Body of pancreas (tissue), 4 donors: ENCODE data around the gene COL26A1. TPM values are rescaled to one million over a fixed set of nuclear protein-coding genes. Genes with fewer than 3 reads are reported as not detected.
A peak's percentile ranks its signal among the peaks of the same experiment; 100 is the strongest.

ENCODE experiments used
- ATAC-seq: fragments of 150-250 bp; one replicate; pipeline ENCODE4 v1.9.1; 2016
- DNase-seq, 4 donors: peaks; one replicate each; pipeline ENCODE4 v3.0.0-alpha.2; 2019
- H3K27ac ChIP-seq, 4 donors: fragments of 200-600 bp; sonication (generic); 1 replicate in 3 of 4; 2 replicates in 1 of 4; pipeline versions ENCODE4 v1.5.1 to v1.6.1; 2016 to 2019; ENCODE audit warnings: mild to moderate bottlenecking in 1 of 4, mixed read lengths in 1 of 4, moderate library complexity in 1 of 4
- H3K27me3 ChIP-seq, 2 donors: fragments of 200-600 bp; sonication (generic); one replicate each; pipeline ENCODE4 v1.6.0; 2016; ENCODE audit warnings: mild to moderate bottlenecking in 1 of 2
- H3K36me3 ChIP-seq, 2 donors: fragments of 200-600 bp; sonication (generic); replicated peaks in 1 of 2; 2 replicates each; pipeline ENCODE4 v1.5.1; 2016; ENCODE audit warnings: low read depth in 2 of 2; ENCODE audit not compliant: insufficient read depth in 1 of 2
- H3K4me1 ChIP-seq: fragments of 200-600 bp; sonication (generic); one replicate; pipeline ENCODE4 v1.6.0; 2016
- H3K4me3 ChIP-seq, 2 donors: fragments of 200-600 bp; sonication (generic); 1 replicate in 1 of 2; 2 replicates in 1 of 2; pipeline ENCODE4 v1.5.1; 2016 to 2019
- H3K9me3 ChIP-seq, 3 donors: fragments of 200-600 bp; sonication (generic); 1 replicate in 2 of 3; 2 replicates in 1 of 3; pipeline ENCODE4 v1.5.1; 2016
- POLR2A ChIP-seq, 3 donors: fragments of 450-650 bp; IDR thresholded peaks; one replicate each; pipeline ENCODE4 v1.6.1; 2016; ENCODE audit warnings: antibody characterized with exemption in 3 of 3, mild to moderate bottlenecking in 2 of 3
- WGBS, 2 donors: methylation state at CpG; one replicate each; pipeline ENCODE4 v1.1.5; 2017; 5-methylcytosine and 5-hydroxymethylcytosine counted together
- intact Hi-C: fragments of 100-400 bp; cut with DNase I; formaldehyde crosslinking; loops from one replicate; pipeline ENCODE4 v1.15.1; 2023
- total RNA-seq, 2 donors: library from RNA; depleted of rRNA; stranded (reverse); fragments of >200 nt; gene quantifications; one replicate each; pipeline ENCODE4 v1.1.0, GENCODE V29; 2016
- TF ChIP-seq, protein P1 (sequence below), 7 experiments: fragments of 450-650 bp in 4 of 7; fragments of 200-600 bp in 3 of 7; sonication (generic) in 3 of 7; IDR thresholded peaks; one replicate each; pipeline ENCODE4 v1.5.1; 2016 to 2019; ENCODE audit warnings: antibody characterized with exemption in 7 of 7

COL26A1 gene
- total RNA-seq, 2 donors from 2014 or later: 0.78 to 2.0 TPM

GRCh38 chr7:101400751-101401150 is 38.1 kb downstream of the COL26A1 start:
- Histone ChIP-seq H3K27me3 (no peaks in the 10 kb centered on the region), H3K4me1 (peaks cover 7% of the 10 kb centered on the region), H3K4me3 (no peak overlapping the region), H3K36me3 (no peaks in the 10 kb centered on the region), H3K9me3 (no peaks in the 10 kb centered on the region), H3K27ac (peak overlapping the region in 2 of 4 donors; percentile 58 to 72)
- DNase-seq (no peak), ATAC-seq (no peak)
- intact Hi-C loops: no loop called here
- TF ChIP-seq, protein P1, sequence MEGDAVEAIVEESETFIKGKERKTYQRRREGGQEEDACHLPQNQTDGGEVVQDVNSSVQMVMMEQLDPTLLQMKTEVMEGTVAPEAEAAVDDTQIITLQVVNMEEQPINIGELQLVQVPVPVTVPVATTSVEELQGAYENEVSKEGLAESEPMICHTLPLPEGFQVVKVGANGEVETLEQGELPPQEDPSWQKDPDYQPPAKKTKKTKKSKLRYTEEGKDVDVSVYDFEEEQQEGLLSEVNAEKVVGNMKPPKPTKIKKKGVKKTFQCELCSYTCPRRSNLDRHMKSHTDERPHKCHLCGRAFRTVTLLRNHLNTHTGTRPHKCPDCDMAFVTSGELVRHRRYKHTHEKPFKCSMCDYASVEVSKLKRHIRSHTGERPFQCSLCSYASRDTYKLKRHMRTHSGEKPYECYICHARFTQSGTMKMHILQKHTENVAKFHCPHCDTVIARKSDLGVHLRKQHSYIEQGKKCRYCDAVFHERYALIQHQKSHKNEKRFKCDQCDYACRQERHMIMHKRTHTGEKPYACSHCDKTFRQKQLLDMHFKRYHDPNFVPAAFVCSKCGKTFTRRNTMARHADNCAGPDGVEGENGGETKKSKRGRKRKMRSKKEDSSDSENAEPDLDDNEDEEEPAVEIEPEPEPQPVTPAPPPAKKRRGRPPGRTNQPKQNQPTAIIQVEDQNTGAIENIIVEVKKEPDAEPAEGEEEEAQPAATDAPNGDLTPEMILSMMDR (IDR thresholded peaks at IDR 0.05): no peak
- TF ChIP-seq POLR2A (IDR thresholded peaks at IDR 0.05): no peak
- 78 to 81% methylated on average over 11 to 13 of the region's 13 CpGs for WGBS, 2 donors

DNA sequence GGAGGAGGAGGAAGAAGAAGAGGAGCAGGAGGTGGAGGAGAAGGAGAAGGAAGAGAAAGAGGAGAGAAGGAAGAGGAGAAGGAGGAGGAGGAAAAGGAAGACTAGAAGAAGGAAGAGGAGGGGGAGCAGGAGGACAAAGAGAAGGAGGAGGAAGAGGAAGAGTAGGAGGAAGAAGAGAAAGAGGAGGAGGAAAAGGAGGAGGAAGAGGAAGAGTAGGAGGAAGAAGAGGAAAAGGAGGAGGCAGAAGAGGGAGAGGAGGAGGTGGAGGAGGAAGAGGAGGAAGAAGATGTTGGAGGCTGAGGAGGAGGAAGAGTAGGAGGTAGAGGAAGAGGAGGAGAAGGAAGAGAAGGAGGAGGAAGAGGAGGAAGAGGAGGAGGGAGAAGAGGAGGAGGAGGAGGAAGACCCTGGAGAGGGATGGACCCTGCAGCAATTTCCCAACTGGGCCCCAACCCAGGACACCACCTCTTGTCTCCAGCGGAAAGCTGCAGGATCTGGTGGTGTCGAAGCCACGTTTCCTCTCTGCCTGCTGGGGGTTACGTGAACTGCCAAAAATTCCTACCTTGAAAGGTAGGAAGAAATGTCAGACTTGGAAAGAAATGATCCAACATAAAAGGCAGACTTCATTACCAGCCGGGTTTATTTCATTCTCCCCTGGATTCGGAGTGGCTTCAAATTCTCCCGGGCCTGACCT is 38.9 kb downstream of the COL26A1 start:
- ATAC-seq (peak; percentile 55), DNase-seq (no peak)
- peak overlapping the region; percentile 44 to 76 (median 65) for H3K27ac ChIP-seq
- 45 to 60% methylated on average over 7 of the region's 7 CpGs for whole genome bisulfite sequencing, 2 donors
- intact Hi-C loops: no loop called here
- H3K27me3 ChIP-seq: no peaks in the 10 kb centered on the region
- no peaks in the 10 kb centered on the region for H3K9me3 ChIP-seq
- TF ChIP-seq, protein P1 (IDR thresholded peaks at IDR 0.05): peak in 1 of 7 experiments; percentile 6
- no peak for TF ChIP-seq POLR2A (IDR thresholded peaks at IDR 0.05)
- no peak overlapping the region for H3K4me3 ChIP-seq
- H3K4me1 ChIP-seq: peaks cover 7% of the 10 kb centered on the region
- no peaks in the 10 kb centered on the region for H3K36me3 ChIP-seq

GRCh38 chr7:101402081-101402779 is 39.6 kb downstream of the COL26A1 start:
- no peaks in the 10 kb centered on the region for H3K9me3 ChIP-seq
- H3K4me3 ChIP-seq: no peak overlapping the region
- peaks cover 7% of the 10 kb centered on the region for H3K4me1 ChIP-seq
- no peaks in the 10 kb centered on the region for H3K36me3 ChIP-seq
- TF ChIP-seq, protein P1 (IDR thresholded peaks at IDR 0.05): peak in 1 of 7 experiments; percentile 1
- peak in 1 of 3 donors; percentile 40 for TF ChIP-seq POLR2A (IDR thresholded peaks at IDR 0.05)
- WGBS, 2 donors: 36 to 55% methylated on average over 11 to 12 of the region's 12 CpGs
- intact Hi-C loops: no loop called here
- DNase-seq (peak; percentile 37 to 72 (median 60)), ATAC-seq (peak; percentile 89)
- H3K27me3 ChIP-seq: no peaks in the 10 kb centered on the region
- peak overlapping the region; percentile 44 to 76 (median 65) for H3K27ac ChIP-seq

DNA sequence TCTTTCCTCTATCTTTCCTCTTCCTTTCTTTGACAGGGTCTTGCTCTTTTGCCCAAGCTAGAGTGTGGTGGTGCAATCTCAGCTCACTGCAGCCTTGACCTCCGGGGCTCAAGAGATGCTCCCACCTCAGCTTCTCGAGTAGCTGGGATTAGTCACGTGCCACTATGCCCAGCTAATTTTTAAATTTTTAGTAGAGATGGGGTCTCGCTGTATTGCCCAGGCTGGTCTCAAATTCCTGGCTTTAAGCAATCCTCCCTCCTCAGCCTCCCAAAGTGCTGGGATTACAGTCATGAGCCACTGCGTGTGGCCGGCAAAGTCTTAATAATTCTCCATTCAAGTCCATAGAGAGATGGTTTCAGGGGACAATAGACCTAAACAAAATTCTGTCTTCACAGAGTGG is 40.2 kb downstream of the COL26A1 start:
- WGBS, 2 donors: 81 to 88% methylated on average over 5 of the region's 6 CpGs
- DNase-seq: no peak
- peaks cover 7% of the 10 kb centered on the region for H3K4me1 ChIP-seq
- no peak for TF ChIP-seq POLR2A (IDR thresholded peaks at IDR 0.05)
- TF ChIP-seq, protein P1 (IDR thresholded peaks at IDR 0.05): no peak
- H3K27me3 ChIP-seq: no peaks in the 10 kb centered on the region
- ATAC-seq: no peak
- intact Hi-C loops: no loop called here
- H3K36me3 ChIP-seq: no peaks in the 10 kb centered on the region
- H3K27ac ChIP-seq: peak overlapping the region in 3 of 4 donors; percentile 58 to 76 (median 72)
- no peaks in the 10 kb centered on the region for H3K9me3 ChIP-seq
- no peak overlapping the region for H3K4me3 ChIP-seq
